GM23338 (cell line): Measurements from ENCODE around the gene BEST1. TPM values are rescaled to one million over a fixed set of nuclear protein-coding genes. Genes with fewer than 3 reads are reported as not detected.

Source experiments
- ATAC-seq: fragments of 200-7000 bp; cut with Tn5 transposase; 3 replicates; pipeline ENCODE4 v1.9.1; 2020
- DNase-seq: peaks from one replicate; pipeline ENCODE4 v3.0.0-alpha.2; 2015; ENCODE audit warnings: low spot score
- H2AFZ ChIP-seq: fragments of 200-600 bp; sonication (generic); 2 replicates; pipeline ENCODE4 v1.8.0; 2016; ENCODE audit warnings: antibody characterized with exemption, mild to moderate bottlenecking, moderate library complexity
- H3F3A ChIP-seq: fragments of 200-600 bp; sonication (generic); replicated peaks from 2 replicates; pipeline ENCODE4 v1.8.0; 2017; ENCODE audit warnings: antibody characterized with exemption, mixed run types, low read depth
- H3K27ac ChIP-seq: fragments of 200-600 bp; sonication (generic); 2 replicates; pipeline ENCODE4 v1.6.1; 2016; ENCODE audit warnings: low read depth
- H3K27me3 ChIP-seq: fragments of 200-600 bp; sonication (generic); 2 replicates; pipeline ENCODE4 v1.8.0; 2016; ENCODE audit warnings: mild to moderate bottlenecking, mixed run types, moderate library complexity; ENCODE audit not compliant: insufficient read depth
- H3K36me3 ChIP-seq: fragments of 200-600 bp; sonication (generic); 2 replicates; pipeline ENCODE4 v1.8.0; 2016; ENCODE audit warnings: mild to moderate bottlenecking; ENCODE audit not compliant: insufficient read depth
- H3K4me1 ChIP-seq: fragments of 200-600 bp; sonication (generic); 2 replicates; pipeline ENCODE4 v1.8.0; 2016; ENCODE audit warnings: mild to moderate bottlenecking, moderate library complexity; ENCODE audit not compliant: insufficient read depth
- H3K4me2 ChIP-seq: fragments of 200-600 bp; sonication (generic); 2 replicates; pipeline ENCODE4 v1.7.1; 2017; ENCODE audit warnings: mixed run types
- H3K4me3 ChIP-seq: fragments of 200-600 bp; sonication (generic); 2 replicates; pipeline ENCODE4 v1.6.1; 2016; ENCODE audit warnings: mixed run types
- H3K79me2 ChIP-seq: fragments of 200-600 bp; sonication (generic); replicated peaks from 2 replicates; pipeline ENCODE4 v1.8.0; 2017; ENCODE audit warnings: mild to moderate bottlenecking; ENCODE audit not compliant: insufficient read depth
- H3K9me2 ChIP-seq: fragments of 200-600 bp; sonication (generic); 2 replicates; pipeline ENCODE4 v1.8.0; 2017; ENCODE audit not compliant: insufficient read depth
- H4K20me1 ChIP-seq: fragments of 200-600 bp; sonication (generic); replicated peaks from 2 replicates; pipeline ENCODE4 v1.8.0; 2017; ENCODE audit warnings: mild to moderate bottlenecking; ENCODE audit not compliant: insufficient read depth
- H3K27ac Mint-ChIP-seq: 2 replicates; pipeline ENCODE4 v1.8.0; 2020; ENCODE audit warnings: inconsistent platforms, mild to moderate bottlenecking, moderate library complexity, mixed read lengths
- H3K27me3 Mint-ChIP-seq: 3 replicates; pipeline ENCODE4 v1.8.0; 2022; ENCODE audit warnings: low read depth, mild to moderate bottlenecking, moderate library complexity, mixed read lengths, inconsistent platforms; ENCODE audit not compliant: insufficient read depth, poor library complexity
- H3K36me3 Mint-ChIP-seq: 3 replicates; pipeline ENCODE4 v1.8.0; 2021; ENCODE audit warnings: low read depth, mild to moderate bottlenecking, inconsistent platforms, moderate library complexity, mixed read lengths
- H3K4me1 Mint-ChIP-seq: 3 replicates; pipeline ENCODE4 v1.8.0; 2020; ENCODE audit warnings: mild to moderate bottlenecking, inconsistent platforms, mixed read lengths
- H3K4me3 Mint-ChIP-seq: 3 replicates; pipeline ENCODE4 v1.8.0; 2021; ENCODE audit warnings: moderate library complexity, mild to moderate bottlenecking, inconsistent platforms, mixed read lengths
- H3K9me3 Mint-ChIP-seq: 3 replicates; pipeline ENCODE4 v1.8.0; 2020; ENCODE audit warnings: moderate library complexity, mild to moderate bottlenecking, inconsistent platforms, mixed read lengths
- ETS1 ChIP-seq: IDR thresholded peaks from 2 replicates; pipeline ENCODE4 v1.6.1; 2016; ENCODE audit warnings: antibody characterized with exemption
- JUNB ChIP-seq: IDR thresholded peaks from one replicate; pipeline ENCODE4 v1.6.1; 2016; ENCODE audit warnings: antibody characterized with exemption; ENCODE audit not compliant: unreplicated experiment
- NANOG ChIP-seq: IDR thresholded peaks from 2 replicates; pipeline ENCODE4 v1.6.1; 2016; ENCODE audit warnings: antibody characterized with exemption, borderline replicate concordance
- ZNF462 ChIP-seq: fragments of 250-450 bp; sonication (Bioruptor Pico); IDR thresholded peaks from 2 replicates; pipeline ENCODE4 v1.5.0; 2020; ENCODE audit warnings: mild to moderate bottlenecking, moderate library complexity
- polyA plus RNA-seq: library from polyadenylated mRNA; unstranded; fragments of >200 nt; fragmentation: Nextera tagmentation; extraction: Ambion mirVana; gene quantifications from 2 replicates; pipeline ENCODE4 v1.2.1, GENCODE V29; 2016
- total RNA-seq: library from RNA; depleted of rRNA; stranded (reverse); fragments of >200 nt; shearing (Covaris generic); gene quantifications from 2 replicates; pipeline ENCODE4 v1.2.3, GENCODE V29; 2014
- TF ChIP-seq, protein P1 (sequence below): IDR thresholded peaks from one replicate; pipeline ENCODE4 v1.6.1; 2018; ENCODE audit warnings: antibody characterized with exemption; ENCODE audit not compliant: unreplicated experiment
- TF ChIP-seq, protein P2 (sequence below), 2 experiments: fragments of 200-600 bp in 1 of 2; sonication (generic) in 1 of 2; conservative IDR thresholded peaks; 2 replicates each; pipeline versions ENCODE4 v1.5.1 to v1.6.1; 2016 to 2017; ENCODE audit warnings: antibody characterized with exemption in 2 of 2, low read depth in 2 of 2, mild to moderate bottlenecking in 2 of 2, moderate library complexity in 1 of 2

The BEST1 gene
- total and polyA plus RNA-seq, 2 experiments from 2014 or later = 0.35 to 0.44 TPM

- Histone ChIP-seq H3K4me2 (no peak overlapping the region), H3K4me1 (no peaks in the 10 kb centered on the region), H3K27ac (no peak overlapping the region), H3K9me2 (no peaks in the 10 kb centered on the region), H3K4me3 (no peak overlapping the region), H3K36me3 (no peaks in the 10 kb centered on the region), H3K27me3 (no peaks in the 10 kb centered on the region), H2AFZ (no peak overlapping the region), H4K20me1 (no peaks in the 10 kb centered on the region), H3K79me2 (no peaks in the 10 kb centered on the region), H3F3A (no peaks in the 10 kb centered on the region)
- Mint-ChIP-seq H3K4me3 (no peak overlapping the region), H3K27ac (no peak overlapping the region), H3K4me1 (peaks cover 12% of the 10 kb centered on the region), H3K27me3 (peaks cover 6% of the 10 kb centered on the region), H3K9me3 (no peaks in the 10 kb centered on the region), H3K36me3 (no peaks in the 10 kb centered on the region)
- TF ChIP-seq ZNF462 (no peak), NANOG (no peak), ETS1 (no peak), JUNB (no peak)
- TF ChIP-seq, protein P1, sequence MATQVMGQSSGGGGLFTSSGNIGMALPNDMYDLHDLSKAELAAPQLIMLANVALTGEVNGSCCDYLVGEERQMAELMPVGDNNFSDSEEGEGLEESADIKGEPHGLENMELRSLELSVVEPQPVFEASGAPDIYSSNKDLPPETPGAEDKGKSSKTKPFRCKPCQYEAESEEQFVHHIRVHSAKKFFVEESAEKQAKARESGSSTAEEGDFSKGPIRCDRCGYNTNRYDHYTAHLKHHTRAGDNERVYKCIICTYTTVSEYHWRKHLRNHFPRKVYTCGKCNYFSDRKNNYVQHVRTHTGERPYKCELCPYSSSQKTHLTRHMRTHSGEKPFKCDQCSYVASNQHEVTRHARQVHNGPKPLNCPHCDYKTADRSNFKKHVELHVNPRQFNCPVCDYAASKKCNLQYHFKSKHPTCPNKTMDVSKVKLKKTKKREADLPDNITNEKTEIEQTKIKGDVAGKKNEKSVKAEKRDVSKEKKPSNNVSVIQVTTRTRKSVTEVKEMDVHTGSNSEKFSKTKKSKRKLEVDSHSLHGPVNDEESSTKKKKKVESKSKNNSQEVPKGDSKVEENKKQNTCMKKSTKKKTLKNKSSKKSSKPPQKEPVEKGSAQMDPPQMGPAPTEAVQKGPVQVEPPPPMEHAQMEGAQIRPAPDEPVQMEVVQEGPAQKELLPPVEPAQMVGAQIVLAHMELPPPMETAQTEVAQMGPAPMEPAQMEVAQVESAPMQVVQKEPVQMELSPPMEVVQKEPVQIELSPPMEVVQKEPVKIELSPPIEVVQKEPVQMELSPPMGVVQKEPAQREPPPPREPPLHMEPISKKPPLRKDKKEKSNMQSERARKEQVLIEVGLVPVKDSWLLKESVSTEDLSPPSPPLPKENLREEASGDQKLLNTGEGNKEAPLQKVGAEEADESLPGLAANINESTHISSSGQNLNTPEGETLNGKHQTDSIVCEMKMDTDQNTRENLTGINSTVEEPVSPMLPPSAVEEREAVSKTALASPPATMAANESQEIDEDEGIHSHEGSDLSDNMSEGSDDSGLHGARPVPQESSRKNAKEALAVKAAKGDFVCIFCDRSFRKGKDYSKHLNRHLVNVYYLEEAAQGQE = no peak
- TF ChIP-seq, protein P2, sequence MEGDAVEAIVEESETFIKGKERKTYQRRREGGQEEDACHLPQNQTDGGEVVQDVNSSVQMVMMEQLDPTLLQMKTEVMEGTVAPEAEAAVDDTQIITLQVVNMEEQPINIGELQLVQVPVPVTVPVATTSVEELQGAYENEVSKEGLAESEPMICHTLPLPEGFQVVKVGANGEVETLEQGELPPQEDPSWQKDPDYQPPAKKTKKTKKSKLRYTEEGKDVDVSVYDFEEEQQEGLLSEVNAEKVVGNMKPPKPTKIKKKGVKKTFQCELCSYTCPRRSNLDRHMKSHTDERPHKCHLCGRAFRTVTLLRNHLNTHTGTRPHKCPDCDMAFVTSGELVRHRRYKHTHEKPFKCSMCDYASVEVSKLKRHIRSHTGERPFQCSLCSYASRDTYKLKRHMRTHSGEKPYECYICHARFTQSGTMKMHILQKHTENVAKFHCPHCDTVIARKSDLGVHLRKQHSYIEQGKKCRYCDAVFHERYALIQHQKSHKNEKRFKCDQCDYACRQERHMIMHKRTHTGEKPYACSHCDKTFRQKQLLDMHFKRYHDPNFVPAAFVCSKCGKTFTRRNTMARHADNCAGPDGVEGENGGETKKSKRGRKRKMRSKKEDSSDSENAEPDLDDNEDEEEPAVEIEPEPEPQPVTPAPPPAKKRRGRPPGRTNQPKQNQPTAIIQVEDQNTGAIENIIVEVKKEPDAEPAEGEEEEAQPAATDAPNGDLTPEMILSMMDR (conservative IDR thresholded peaks at IDR 0.05; ENCODE audit: low read depth in 2 of 2) = no peak
- ATAC-seq = no peak
- no peak for DNase-seq
Measured at GRCh38 chr11:61945191-61945590, 5.0 kb upstream of the BEST1 start.
